Measurements from ENCODE around the gene AANAT.

Gene AANAT

GRCh38 chr17:76471498-76472257 is 4.3 kb downstream of the AANAT start:
- no peak for TF ChIP-seq PPARA (CRISPR knock-in tag; IDR thresholded peaks at IDR 0.05; ENCODE audit: borderline replicate concordance)
- no peak for TF ChIP-seq ZFP30 (CRISPR knock-in tag; IDR thresholded peaks at IDR 0.05)
- no peak for TF ChIP-seq ARNTL (CRISPR knock-in tag; IDR thresholded peaks at IDR 0.05; ENCODE audit: borderline replicate concordance, low read depth)
- TF ChIP-seq, protein P1, sequence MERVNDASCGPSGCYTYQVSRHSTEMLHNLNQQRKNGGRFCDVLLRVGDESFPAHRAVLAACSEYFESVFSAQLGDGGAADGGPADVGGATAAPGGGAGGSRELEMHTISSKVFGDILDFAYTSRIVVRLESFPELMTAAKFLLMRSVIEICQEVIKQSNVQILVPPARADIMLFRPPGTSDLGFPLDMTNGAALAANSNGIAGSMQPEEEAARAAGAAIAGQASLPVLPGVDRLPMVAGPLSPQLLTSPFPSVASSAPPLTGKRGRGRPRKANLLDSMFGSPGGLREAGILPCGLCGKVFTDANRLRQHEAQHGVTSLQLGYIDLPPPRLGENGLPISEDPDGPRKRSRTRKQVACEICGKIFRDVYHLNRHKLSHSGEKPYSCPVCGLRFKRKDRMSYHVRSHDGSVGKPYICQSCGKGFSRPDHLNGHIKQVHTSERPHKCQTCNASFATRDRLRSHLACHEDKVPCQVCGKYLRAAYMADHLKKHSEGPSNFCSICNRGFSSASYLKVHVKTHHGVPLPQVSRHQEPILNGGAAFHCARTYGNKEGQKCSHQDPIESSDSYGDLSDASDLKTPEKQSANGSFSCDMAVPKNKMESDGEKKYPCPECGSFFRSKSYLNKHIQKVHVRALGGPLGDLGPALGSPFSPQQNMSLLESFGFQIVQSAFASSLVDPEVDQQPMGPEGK (CRISPR knock-in tag; IDR thresholded peaks at IDR 0.05; ENCODE audit: borderline replicate concordance) = no peak
- TF ChIP-seq CSRNP3 (CRISPR knock-in tag; IDR thresholded peaks at IDR 0.05) = no peak
- no peak for TF ChIP-seq ZNF565 (CRISPR knock-in tag; conservative IDR thresholded peaks at IDR 0.05; ENCODE audit: low read depth)
- no peak for TF ChIP-seq ZNF70 (CRISPR knock-in tag; IDR thresholded peaks at IDR 0.05)
- TF ChIP-seq OSR1 (CRISPR knock-in tag; IDR thresholded peaks at IDR 0.05) = no peak
- TF ChIP-seq GLIS3 (CRISPR knock-in tag; IDR thresholded peaks at IDR 0.05) = no peak
- no peak for TF ChIP-seq CSDC2 (CRISPR knock-in tag; IDR thresholded peaks at IDR 0.05)
- TF ChIP-seq ISL1 (CRISPR knock-in tag; IDR thresholded peaks at IDR 0.05) = no peak
- TF ChIP-seq ZFP3 (CRISPR knock-in tag; IDR thresholded peaks at IDR 0.05) = no peak
- no peak for TF ChIP-seq TCF4 (CRISPR knock-in tag; IDR thresholded peaks at IDR 0.05; ENCODE audit: borderline replicate concordance)
- TF ChIP-seq SNAI2 (CRISPR knock-in tag; IDR thresholded peaks at IDR 0.05) = no peak
- no peak for TF ChIP-seq ESRRG (CRISPR knock-in tag; IDR thresholded peaks at IDR 0.05)
- no peak for TF ChIP-seq POU6F1 (CRISPR knock-in tag; IDR thresholded peaks at IDR 0.05; ENCODE audit: borderline replicate concordance, low read depth)
- TF ChIP-seq RARB (CRISPR knock-in tag; IDR thresholded peaks at IDR 0.05) = no peak
- TF ChIP-seq ZNF8 (CRISPR knock-in tag; IDR thresholded peaks at IDR 0.05) = no peak
- no peak for TF ChIP-seq ZC3H10 (CRISPR knock-in tag; IDR thresholded peaks at IDR 0.05)
- no peak for TF ChIP-seq BACH2 (CRISPR knock-in tag; IDR thresholded peaks at IDR 0.05; ENCODE audit: borderline replicate concordance)
- ATAC-seq = no peak

DNA sequence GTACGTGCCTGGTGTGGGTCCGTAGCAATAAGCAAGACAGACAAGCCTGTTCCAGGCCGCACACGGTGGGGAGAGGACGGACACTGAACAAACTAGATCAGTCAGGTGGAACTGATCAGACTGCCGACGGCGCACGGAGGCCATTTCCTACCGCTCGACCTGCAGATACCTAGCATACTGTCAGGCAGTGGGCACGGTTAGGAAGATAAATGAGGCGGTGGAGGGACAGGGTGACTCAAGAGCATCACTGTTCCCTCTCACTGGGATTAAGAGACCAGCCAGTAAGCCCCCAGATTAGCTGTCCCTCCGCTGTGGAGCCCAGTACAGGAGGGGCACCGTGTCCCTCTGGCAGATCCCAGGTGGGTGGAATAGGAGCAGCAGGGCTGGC is 4.8 kb downstream of the AANAT start:
- no peak for ATAC-seq
- no peak for TF ChIP-seq BACH2 (CRISPR knock-in tag; IDR thresholded peaks at IDR 0.05; ENCODE audit: borderline replicate concordance)
- no peak for TF ChIP-seq ISL1 (CRISPR knock-in tag; IDR thresholded peaks at IDR 0.05)
- no peak for TF ChIP-seq TOX (CRISPR knock-in tag; IDR thresholded peaks at IDR 0.05; ENCODE audit: borderline replicate concordance)
- no peak for TF ChIP-seq TSHZ2 (CRISPR knock-in tag; IDR thresholded peaks at IDR 0.05)
- TF ChIP-seq TCF4 (CRISPR knock-in tag; IDR thresholded peaks at IDR 0.05; ENCODE audit: borderline replicate concordance) = no peak
- no peak for TF ChIP-seq ZFP30 (CRISPR knock-in tag; IDR thresholded peaks at IDR 0.05)
- TF ChIP-seq ZNF565 (CRISPR knock-in tag; conservative IDR thresholded peaks at IDR 0.05; ENCODE audit: low read depth) = no peak
- no peak for TF ChIP-seq ZNF70 (CRISPR knock-in tag; IDR thresholded peaks at IDR 0.05)
- TF ChIP-seq SNAI2 (CRISPR knock-in tag; IDR thresholded peaks at IDR 0.05) = no peak
- no peak for TF ChIP-seq ESRRG (CRISPR knock-in tag; IDR thresholded peaks at IDR 0.05)
- no peak for TF ChIP-seq POU6F1 (CRISPR knock-in tag; IDR thresholded peaks at IDR 0.05; ENCODE audit: borderline replicate concordance, low read depth)
- no peak for TF ChIP-seq RARB (CRISPR knock-in tag; IDR thresholded peaks at IDR 0.05)
- TF ChIP-seq, protein P2, sequence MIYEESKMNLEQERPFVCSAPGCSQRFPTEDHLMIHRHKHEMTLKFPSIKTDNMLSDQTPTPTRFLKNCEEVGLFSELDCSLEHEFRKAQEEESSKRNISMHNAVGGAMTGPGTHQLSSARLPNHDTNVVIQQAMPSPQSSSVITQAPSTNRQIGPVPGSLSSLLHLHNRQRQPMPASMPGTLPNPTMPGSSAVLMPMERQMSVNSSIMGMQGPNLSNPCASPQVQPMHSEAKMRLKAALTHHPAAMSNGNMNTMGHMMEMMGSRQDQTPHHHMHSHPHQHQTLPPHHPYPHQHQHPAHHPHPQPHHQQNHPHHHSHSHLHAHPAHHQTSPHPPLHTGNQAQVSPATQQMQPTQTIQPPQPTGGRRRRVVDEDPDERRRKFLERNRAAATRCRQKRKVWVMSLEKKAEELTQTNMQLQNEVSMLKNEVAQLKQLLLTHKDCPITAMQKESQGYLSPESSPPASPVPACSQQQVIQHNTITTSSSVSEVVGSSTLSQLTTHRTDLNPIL (CRISPR knock-in tag; IDR thresholded peaks at IDR 0.05; ENCODE audit: low read depth) = no peak
- TF ChIP-seq CSRNP3 (CRISPR knock-in tag; IDR thresholded peaks at IDR 0.05) = no peak
- TF ChIP-seq OSR1 (CRISPR knock-in tag; IDR thresholded peaks at IDR 0.05) = no peak
- TF ChIP-seq CSDC2 (CRISPR knock-in tag; IDR thresholded peaks at IDR 0.05) = no peak
- no peak for TF ChIP-seq GLIS3 (CRISPR knock-in tag; IDR thresholded peaks at IDR 0.05)
- TF ChIP-seq, protein P1 (CRISPR knock-in tag; IDR thresholded peaks at IDR 0.05; ENCODE audit: borderline replicate concordance) = no peak
- no peak for TF ChIP-seq PPARA (CRISPR knock-in tag; IDR thresholded peaks at IDR 0.05; ENCODE audit: borderline replicate concordance)
- TF ChIP-seq ZFP3 (CRISPR knock-in tag; IDR thresholded peaks at IDR 0.05) = no peak

Data from SK-N-SH treated with all-trans-retinoic acid at 6 μM for 48 hours (cell line).